Kidney tubule cell (primary cell): ENCODE measurements around the gene KDM8.

Source experiments
- DNase-seq: peaks from one replicate; pipeline ENCODE4 v3.0.0-alpha.2; 2018; ENCODE audit warnings: low spot score

KDM8 gene

DNA sequence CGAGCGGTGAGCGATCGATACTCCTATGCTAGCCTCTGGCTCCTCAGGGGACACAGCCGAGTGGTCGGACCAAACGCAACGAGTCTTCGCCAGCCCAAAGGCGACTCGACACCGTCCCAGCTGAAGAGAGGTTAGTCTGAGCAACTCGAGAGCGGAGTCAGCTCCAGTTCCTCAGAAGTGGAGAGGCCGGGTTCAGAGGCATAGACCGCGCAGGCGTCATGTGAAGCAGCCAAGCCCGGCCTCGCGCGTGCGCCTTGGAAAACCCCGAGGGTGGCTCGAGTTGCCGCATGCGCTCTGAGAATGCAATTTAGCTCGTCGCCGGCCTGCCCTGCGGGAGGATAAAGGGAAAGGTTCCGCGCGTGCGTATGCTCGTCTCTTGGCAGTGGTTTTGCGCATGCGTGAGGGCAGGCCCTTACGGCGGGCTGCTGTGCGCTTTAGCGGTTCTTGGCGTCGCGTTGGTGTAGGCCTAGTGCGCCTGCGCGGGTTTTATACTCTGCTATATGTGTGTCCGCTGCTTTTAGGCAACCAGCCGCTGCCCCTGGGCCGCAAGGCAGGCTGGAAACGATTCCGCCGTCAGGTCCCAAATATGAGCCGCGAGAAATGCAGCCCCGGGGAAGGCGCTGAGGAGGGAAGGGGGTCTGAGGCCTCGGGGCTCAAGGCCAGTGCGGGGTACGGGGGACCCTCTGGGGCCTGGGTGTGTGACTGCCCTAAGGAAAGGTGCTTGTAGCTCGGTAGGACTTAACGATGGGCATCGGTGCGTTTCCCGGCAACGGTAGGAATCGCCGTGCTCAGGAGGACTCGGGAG, at the start of gene KDM8:
Gene KDM8, plus strand, starts transcription at position 20 of the 805 bp plus-strand sequence. CDS start 6,598 bp downstream, outside the sequence.
- DNase-seq: peak; percentile 100

- DNase-seq: peak; percentile 21
These were observed 48.4 kb upstream of the KDM8 start for GRCh38 chr16:27154705-27155521.

GRCh38 chr16:27156579-27156978, 46.7 kb upstream of the KDM8 start:
- no peak for DNase-seq

DNA sequence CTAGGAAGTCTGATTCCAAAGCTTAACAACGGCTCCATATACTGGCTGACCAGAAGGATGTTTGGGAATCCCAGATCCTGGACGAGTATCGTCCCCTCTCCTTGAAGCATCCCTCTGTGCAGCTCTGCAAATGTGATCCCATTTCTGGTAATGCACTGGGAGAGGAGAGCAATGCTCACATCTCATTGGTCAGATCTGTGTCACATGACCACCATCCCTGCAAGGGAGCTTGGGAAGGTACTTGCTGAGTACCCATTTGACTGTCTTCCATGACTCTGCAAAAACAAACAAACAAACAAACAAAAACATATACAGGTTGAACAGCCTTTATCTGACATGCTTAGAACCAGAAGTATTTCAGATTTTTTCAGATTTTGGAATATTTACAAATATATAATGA, 41.9 kb upstream of the KDM8 start:
- no peak for DNase-seq

DNA sequence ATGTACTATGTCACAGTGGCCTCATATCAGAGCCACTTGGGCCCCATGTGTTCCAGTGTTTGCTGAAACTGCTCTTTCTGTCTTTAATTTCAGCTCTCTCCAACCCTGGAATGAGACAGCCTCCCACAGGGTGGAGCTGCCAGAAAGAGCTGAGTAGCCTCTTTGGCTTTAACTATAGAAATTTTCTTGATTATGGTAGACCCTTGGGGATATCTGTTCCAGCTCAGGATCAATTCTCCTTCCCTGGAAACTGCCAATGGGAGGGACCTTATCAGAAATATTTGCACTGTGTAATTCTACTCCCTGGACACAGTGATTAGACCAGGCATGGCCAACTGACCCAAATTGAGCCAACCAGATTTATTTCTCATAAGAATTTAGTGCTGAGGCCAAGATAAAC, 39.0 kb upstream of the KDM8 start:
- no peak for DNase-seq

GRCh38 chr16:27165576-27165975, 37.8 kb upstream of the KDM8 start:
- DNase-seq: no peak

DNA sequence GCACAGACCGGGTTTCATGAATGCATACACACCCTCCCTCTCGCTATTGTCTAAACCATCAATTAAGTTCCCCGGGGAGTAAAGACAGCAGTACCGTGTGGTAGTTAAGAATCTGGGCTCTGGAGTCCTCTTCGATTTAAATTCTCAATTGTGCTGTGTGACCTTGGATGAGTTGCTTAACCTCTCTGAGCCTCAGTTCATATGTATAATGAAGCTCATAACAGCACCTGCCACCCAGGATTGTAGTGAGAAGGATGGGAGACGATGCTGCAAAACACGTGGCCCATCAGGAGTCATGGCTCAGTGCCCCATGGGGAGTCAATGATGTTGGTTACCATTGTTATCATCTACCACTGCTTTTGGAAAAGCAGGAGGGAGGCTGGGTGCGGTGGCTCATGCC, 34.5 kb upstream of the KDM8 start:
- no peak for DNase-seq

GRCh38 chr16:27169511-27170071, 33.7 kb upstream of the KDM8 start:
- DNase-seq: peak; percentile 52

DNA sequence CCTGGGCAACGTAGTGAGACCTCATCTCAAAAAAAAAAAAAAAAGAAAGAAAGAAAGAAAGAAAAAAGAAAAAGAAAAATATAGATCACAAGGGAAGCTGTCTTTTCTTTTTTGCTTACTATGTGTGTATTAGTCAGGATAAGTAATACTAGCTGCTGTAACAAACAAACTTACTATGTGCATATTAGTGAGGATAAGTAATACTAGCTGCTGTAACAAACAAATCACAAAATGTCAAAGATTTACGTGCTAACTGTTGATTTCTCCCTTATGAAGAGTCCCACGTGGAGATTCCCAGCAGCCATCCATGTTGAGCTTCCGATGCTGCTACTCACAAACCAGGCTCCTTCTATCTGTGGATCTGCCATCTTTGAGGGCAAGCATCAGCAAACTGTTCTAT, 31.7 kb upstream of the KDM8 start:
- no peak for DNase-seq

DNA sequence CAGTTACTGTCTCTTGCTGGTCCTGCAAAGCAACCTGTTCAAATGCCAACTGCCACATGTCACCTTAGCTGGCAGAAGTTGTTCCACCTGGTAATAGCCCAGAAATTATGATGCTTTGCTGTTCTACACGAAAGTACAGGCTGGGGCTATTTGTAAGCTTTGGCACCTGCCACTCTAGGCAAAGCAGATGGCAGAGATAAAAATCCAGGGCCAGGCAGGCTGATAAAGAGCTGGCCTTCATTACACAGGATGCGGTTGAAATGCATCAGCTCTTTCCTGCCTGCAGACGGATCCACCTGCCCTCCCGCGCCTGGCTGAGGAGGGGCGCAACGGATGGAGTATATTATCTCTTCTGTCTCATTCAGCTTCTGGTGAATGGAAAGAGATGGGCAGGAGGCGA, 29.3 kb upstream of the KDM8 start:
- DNase-seq: peak; percentile 16

GRCh38 chr16:27174798-27175197, 28.5 kb upstream of the KDM8 start:
- peak; percentile 67 for DNase-seq

DNA sequence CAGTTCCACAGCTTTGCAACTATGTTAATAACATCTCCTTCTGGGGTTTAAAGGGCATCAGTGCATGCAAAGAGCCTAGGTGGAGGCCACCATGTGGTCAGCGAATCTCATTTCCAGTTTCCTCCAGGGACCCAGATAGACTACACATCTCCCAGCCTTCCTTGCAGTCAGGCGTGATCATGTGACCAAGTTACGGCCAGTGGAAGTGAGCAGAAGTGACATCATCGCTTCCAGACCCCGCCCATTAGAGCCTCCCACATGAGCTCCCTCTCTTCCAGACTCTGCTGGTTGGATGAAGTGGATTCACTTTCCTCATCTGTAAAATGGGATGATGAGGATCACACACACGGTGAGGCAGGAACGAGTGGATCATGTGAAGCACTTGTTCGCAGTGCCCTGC, 27.4 kb upstream of the KDM8 start:
- no peak for DNase-seq

- DNase-seq: peak; percentile 80
These were observed 26.1 kb upstream of the KDM8 start for GRCh38 chr16:27177031-27177774.

DNA sequence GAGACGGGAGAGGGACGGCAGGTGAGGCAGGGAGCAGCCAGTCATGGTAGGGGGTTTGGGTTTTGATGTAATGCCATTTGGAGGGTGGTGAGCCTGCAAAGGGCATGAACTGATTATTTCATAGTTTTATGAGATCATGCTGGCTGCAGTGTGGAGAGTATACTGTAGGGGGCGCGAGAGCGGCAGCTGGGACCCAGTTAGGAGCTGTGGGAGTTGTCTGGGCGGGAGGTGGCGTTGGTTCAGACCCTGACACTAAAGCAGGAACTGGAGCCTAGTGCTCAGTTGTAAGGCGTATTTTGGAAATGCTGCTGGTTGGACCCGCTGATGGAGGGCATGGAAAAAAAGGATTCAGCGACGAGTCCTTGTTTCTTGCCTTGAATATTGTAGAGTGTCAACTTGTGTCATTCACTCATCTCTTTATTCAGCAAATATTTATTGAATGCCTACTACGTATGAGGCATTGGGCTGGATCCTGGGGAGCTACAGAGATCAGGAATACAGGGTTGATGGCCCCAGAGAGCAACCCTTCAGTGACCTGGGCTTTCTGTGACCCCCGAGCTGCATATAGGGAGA, 23.7 kb upstream of the KDM8 start:
- peak; percentile 56 for DNase-seq

DNA sequence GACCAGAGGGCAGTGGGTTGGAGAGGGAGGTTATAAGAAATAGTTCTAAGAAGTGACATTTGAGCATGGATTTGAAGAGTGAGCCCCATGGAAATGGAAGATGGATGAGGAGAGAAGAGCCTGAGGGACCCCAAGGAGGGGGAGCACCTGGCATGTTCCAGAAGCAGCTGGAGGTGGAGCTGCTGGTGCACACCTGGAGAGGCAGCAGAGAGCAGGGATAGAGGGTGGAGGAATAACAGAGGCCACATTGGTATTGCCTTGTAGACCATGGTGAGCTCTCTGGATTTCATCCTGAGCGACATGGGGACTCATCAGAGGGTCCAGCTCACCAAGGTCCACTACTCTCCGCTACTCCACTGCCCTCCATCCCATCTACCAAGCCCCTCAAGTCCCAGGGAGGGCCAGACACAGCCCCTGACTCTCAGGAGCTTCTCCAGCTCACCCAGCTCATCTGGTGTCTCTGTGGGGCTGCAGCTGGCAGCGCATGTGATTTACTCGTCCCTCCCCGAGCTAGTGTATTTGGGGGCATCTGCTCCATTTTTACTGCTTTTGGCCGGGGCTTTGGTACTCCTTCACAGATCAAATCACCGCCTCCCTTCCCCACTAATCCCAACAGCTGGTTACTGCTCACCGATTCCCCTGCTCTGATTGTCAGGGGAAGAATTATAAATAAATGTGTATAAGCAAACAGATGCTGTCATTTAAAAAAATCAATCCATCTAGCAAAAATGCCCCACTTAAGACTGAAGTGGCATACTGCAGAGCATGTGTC, 22.1 kb upstream of the KDM8 start:
- DNase-seq: no peak

DNA sequence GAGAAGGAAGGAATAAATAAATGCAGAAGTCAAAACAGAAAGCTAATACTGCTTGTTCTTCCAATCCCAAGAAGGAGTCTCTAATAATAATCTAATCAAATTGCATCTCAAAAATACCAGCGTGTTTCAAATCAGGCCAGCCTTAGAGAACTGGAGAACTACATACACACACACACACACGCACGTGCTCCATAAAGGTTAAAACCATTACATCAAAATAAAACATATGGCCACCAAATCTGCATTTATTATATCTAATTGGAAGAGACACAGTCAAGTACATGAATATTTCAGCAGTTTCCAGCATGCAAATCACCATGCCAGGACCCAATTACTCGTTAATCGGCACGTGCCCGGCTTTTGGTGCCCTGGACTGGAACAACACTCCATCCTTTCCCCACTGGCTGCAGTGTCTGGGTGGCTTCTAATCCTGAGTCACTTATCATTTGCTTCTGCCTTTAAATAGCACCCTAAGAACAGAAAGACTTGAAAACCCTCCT, 20.4 kb upstream of the KDM8 start:
- no peak for DNase-seq

DNA sequence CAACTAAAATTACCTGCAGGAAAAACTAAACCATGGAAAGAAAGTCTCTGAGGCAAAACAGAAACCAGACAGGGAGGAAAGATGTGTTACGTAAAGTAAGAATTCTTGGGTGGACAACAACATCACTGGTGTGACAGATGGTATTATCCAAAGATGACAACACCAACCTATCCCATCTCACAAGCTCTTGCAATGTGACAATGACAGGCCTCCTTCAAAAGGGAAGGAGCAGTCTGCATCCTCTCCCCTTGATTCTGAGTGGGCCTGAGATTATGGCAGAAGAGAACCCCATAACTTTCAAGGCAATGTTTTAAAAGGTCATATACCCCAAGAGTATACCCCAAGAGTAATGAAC, 17.6 kb upstream of the KDM8 start:
- DNase-seq: no peak

- no peak for DNase-seq
These were observed 14.7 kb upstream of the KDM8 start for GRCh38 chr16:27188633-27189032.

- no peak for DNase-seq
These were observed 13.9 kb upstream of the KDM8 start for GRCh38 chr16:27189335-27189972.

- DNase-seq: no peak
These were observed 12.9 kb upstream of the KDM8 start for GRCh38 chr16:27190316-27190871.
